Measurements from ENCODE around the gene TSBP1. TPM values are rescaled to one million over a fixed set of nuclear protein-coding genes. Genes with fewer than 3 reads are reported as not detected.

Gene TSBP1
- total RNA-seq, 1 experiment from 2014 or later, result not detected

- H3K27ac Mint-ChIP-seq, result 0 out of 7 replicates have a peak overlapping the region, but pooled peaks of 1 of the 3 experiments have one; percentile 7
- no peak overlapping the region for H3K4me2 ChIP-seq (ENCODE audit: insufficient read depth, insufficient read length, low read length)
- no peak overlapping the region for H2BK5ac ChIP-seq (ENCODE audit: insufficient read length, low read length)
Observed at GRCh38 chr6:32393665-32394420, 22.1 kb upstream of the TSBP1 start.

More at GRCh38 chr6:32393665-32394420, 22.1 kb upstream of the TSBP1 start:
- TF ChIP-seq CTCF (conservative IDR thresholded peaks at IDR 0.05), result no peak
- H3K4me1 ChIP-seq (ENCODE audit: insufficient read depth, low read length), result no peaks in the 10 kb centered on the region; the same call in 1 of the 2 replicates
- H2AK5ac ChIP-seq (ENCODE audit: insufficient read length, low read length), result no peak overlapping the region
- no peak overlapping the region for H3K56ac ChIP-seq (ENCODE audit: insufficient read length, low read depth, low read length)
- no peaks in the 10 kb centered on the region for H3K27me3 ChIP-seq (ENCODE audit: insufficient read depth, low read length)
- no peak overlapping the region for H3K23ac ChIP-seq (ENCODE audit: insufficient read length, low read depth, low read length)
- no peaks in the 10 kb centered on the region; a peak in 1 of 7 replicates for H3K36me3 Mint-ChIP-seq (ENCODE audit: insufficient read depth in 1 of 3, low read depth in 3 of 3)
- no peak overlapping the region for H4K91ac ChIP-seq (ENCODE audit: insufficient read length, low read depth, low read length)
- no peak overlapping the region for H3K9ac ChIP-seq (ENCODE audit: extremely low read depth, insufficient read length, low read length)
- H3K4ac ChIP-seq (ENCODE audit: low read depth, low read length), result no peak overlapping the region
- no peaks in the 10 kb centered on the region for H3K79me2 ChIP-seq (ENCODE audit: insufficient read depth, low read length)
- no peak overlapping the region for H2BK20ac ChIP-seq (ENCODE audit: low read depth, low read length, poor library complexity, severe bottlenecking)
- no peak overlapping the region for H3K14ac ChIP-seq (ENCODE audit: insufficient read depth, low read length)
- H4K5ac ChIP-seq (ENCODE audit: insufficient read length, low read depth, low read length), result no peak overlapping the region
- H3T11ph ChIP-seq (ENCODE audit: low read length), result no peak overlapping the region
- H3K4me1 Mint-ChIP-seq, result no peaks in the 10 kb centered on the region
- no peak overlapping the region for H2BK15ac ChIP-seq (ENCODE audit: low read depth, low read length)
- WGBS (ENCODE audit: extremely low coverage, insufficient read length, low lambda C conversion rate), result no CpG with 5 or more reads among the region's 7 CpGs
- DNase-seq, result no peak
- no peak overlapping the region for H4K8ac ChIP-seq (replicated peaks; ENCODE audit: insufficient read length, low read depth, low read length)
- no peaks in the 10 kb centered on the region for H3K23me2 ChIP-seq (ENCODE audit: insufficient read length, low read depth, low read length, poor library complexity, severe bottlenecking)
- H2BK120ac ChIP-seq (ENCODE audit: low read depth, low read length, poor library complexity, severe bottlenecking), result no peak overlapping the region
- H2AFZ ChIP-seq (ENCODE audit: low read length), result no peak overlapping the region
- H3K27ac ChIP-seq (ENCODE audit: insufficient read length, low read depth, low read length), result no peak overlapping the region
- no peak overlapping the region for H3K4me3 Mint-ChIP-seq
- H3K9me3 ChIP-seq (ENCODE audit: control insufficient read depth, low read depth, low read length), result no peaks in the 10 kb centered on the region
- no peaks in the 10 kb centered on the region for H3K9me3 Mint-ChIP-seq
- no peaks in the 10 kb centered on the region for H3K79me1 ChIP-seq (ENCODE audit: insufficient read depth, low read depth, low read length, poor library complexity, severe bottlenecking)
- no peak overlapping the region for H2BK12ac ChIP-seq (ENCODE audit: insufficient read length, low read depth, low read length)
- no peaks in the 10 kb centered on the region; the same call in 1 of the 2 replicates for H3K27me3 Mint-ChIP-seq (ENCODE audit: low read depth)
- H4K20me1 ChIP-seq (ENCODE audit: control insufficient read depth, insufficient read depth, insufficient read length), result no peaks in the 10 kb centered on the region
- H3K18ac ChIP-seq (ENCODE audit: insufficient read length, low read depth, low read length), result peak overlapping the region; percentile 63

Data from H9 (cell line).